Heart left ventricle (tissue), 16 donors: ENCODE results near the gene BDH1. TPM values are rescaled to one million over a fixed set of nuclear protein-coding genes. Genes with fewer than 3 reads are reported as not detected.

Experiments used
- ATAC-seq, 4 donors: fragments of 200-7000 bp; cut with Tn5 transposase; one replicate each; pipeline ENCODE4 v1.9.1; 2020 to 2022; ENCODE audit warnings: moderate library complexity in 4 of 4, mild to moderate bottlenecking in 3 of 4, moderate number of reproducible peaks in 1 of 4
- DNase-seq, 5 donors: peaks; one replicate each; pipeline ENCODE4 v3.0.0-alpha.2; 2020
- H3K27ac ChIP-seq, 12 donors: fragments of 200-600 bp; sonication (generic) in 4 of 12; one replicate each; pipeline versions ENCODE4 v1.5.0 to v1.8.0; 2016 to 2022; ENCODE audit warnings: mild to moderate bottlenecking in 2 of 12
- H3K27me3 ChIP-seq, 9 donors: fragments of 200-600 bp; sonication (generic) in 2 of 9; one replicate each; pipeline versions ENCODE4 v1.5.1 to v1.8.0; 2016 to 2022; ENCODE audit warnings: mild to moderate bottlenecking in 3 of 9
- H3K36me3 ChIP-seq, 9 donors: fragments of 200-600 bp; sonication (generic) in 2 of 9; one replicate each; pipeline versions ENCODE4 v1.5.0 to v1.8.0; 2018 to 2022; ENCODE audit warnings: mild to moderate bottlenecking in 2 of 9
- H3K4me1 ChIP-seq, 12 donors: fragments of 200-600 bp; sonication (generic) in 4 of 12; one replicate each; pipeline versions ENCODE4 v1.5.0 to v1.8.0; 2016 to 2022; ENCODE audit warnings: mild to moderate bottlenecking in 3 of 12
- H3K4me3 ChIP-seq, 12 donors: fragments of 200-600 bp; sonication (generic) in 4 of 12; one replicate each; pipeline versions ENCODE4 v1.5.0 to v1.8.0; 2017 to 2022; ENCODE audit warnings: mild to moderate bottlenecking in 9 of 12, moderate library complexity in 4 of 12
- H3K9me3 ChIP-seq, 12 donors: fragments of 200-600 bp; sonication (generic) in 4 of 12; one replicate each; pipeline versions ENCODE4 v1.5.0 to v1.8.0; 2016 to 2022; ENCODE audit warnings: mild to moderate bottlenecking in 1 of 12
- POLR2A ChIP-seq, 2 donors: fragments of 450-650 bp; IDR thresholded peaks; one replicate each; pipeline ENCODE4 v1.6.1; 2017; ENCODE audit warnings: antibody characterized with exemption in 2 of 2, mild to moderate bottlenecking in 2 of 2, moderate library complexity in 2 of 2
- WGBS, 4 donors: extraction: QIAGEN DNeasy Blood & Tissue Kit in 2 of 4; methylation state at CpG; one replicate each; pipeline versions ENCODE4 v1.1.5 to v1.1.7; 2013 to 2018; 5-methylcytosine and 5-hydroxymethylcytosine counted together
- intact Hi-C, 10 donors: fragments of 100-400 bp; cut with DNase I; formaldehyde crosslinking; loops; one replicate each; pipeline versions ENCODE4 v1.11.1 to v1.14.2; 2022
- polyA plus RNA-seq, 2 donors: library from polyadenylated mRNA; stranded (reverse); fragments of 200-250 nt; gene quantifications; one replicate each; pipeline ENCODE4 v1.2.3, GENCODE V29; 2013
- total RNA-seq, 9 donors: library from RNA; depleted of rRNA in 2 of 9; stranded (reverse); fragments of >200 nt in 2 of 9; fragmentation: NEBNext Ultra II Directional in 3 of 9; extraction: Animal tissue kit (Norgen Biotek cat#: 25700) in 3 of 9; gene quantifications; one replicate each; pipeline versions ENCODE4 v1.1.0 to v1.2.4, GENCODE V29; 2016 to 2023
- TF ChIP-seq, protein P1 (sequence below), 12 donors: fragments of 200-600 bp; sonication (generic) in 4 of 12; IDR thresholded peaks; one replicate each; pipeline versions ENCODE4 v1.5.0 to v1.8.0; 2018 to 2022; ENCODE audit warnings: antibody characterized with exemption in 12 of 12, mild to moderate bottlenecking in 5 of 12
- donor health status: ischemic (EF 13 %, LVEDD 7.1; RV severe dilation, severe dysfunction).
- donor health status: healthy with polysubstance abuse.
- donor health status: DM: no; HTN: yes; CAD: no.
- donor health status: DM: no; HTN: no; CAD: no.
- donor health status: ischemic (EF 25% LVEDD 6.9; RV normal size, moderate dysfunction).
- donor health status: ischemic (EF 25% LVEDD 5.7; RV mildly dilated, moderate dysfunction).
- donor health status: healthy.
- donor health status: DM: yes; HTN: yes; CAD: no.
- donor health status: ischemic (EF 35%, LVEDD 5.7; RV mildly dilated, moderate dysfunction).
- donor health status: nonischemic (EF 11% LVEDD 7.7; RV severe dilation, severe dysfunction).
- donor health status: DM: yes; HTN: yes; CAD: no.
- donor health status: PGD.
- donor health status: ischemic (EF 29% LVEDD 5.4; RV normal size, mild dysfunction).
- donor health status: nonischemic (EF 23%, LVEDD 6.1; RV moderate dilation, normal function).

Gene BDH1
- total and polyA plus RNA-seq, 11 donors: 19.5 to 114 (median 72.3) TPM

- no peak for TF ChIP-seq POLR2A (IDR thresholded peaks at IDR 0.05)
- TF ChIP-seq, protein P1, sequence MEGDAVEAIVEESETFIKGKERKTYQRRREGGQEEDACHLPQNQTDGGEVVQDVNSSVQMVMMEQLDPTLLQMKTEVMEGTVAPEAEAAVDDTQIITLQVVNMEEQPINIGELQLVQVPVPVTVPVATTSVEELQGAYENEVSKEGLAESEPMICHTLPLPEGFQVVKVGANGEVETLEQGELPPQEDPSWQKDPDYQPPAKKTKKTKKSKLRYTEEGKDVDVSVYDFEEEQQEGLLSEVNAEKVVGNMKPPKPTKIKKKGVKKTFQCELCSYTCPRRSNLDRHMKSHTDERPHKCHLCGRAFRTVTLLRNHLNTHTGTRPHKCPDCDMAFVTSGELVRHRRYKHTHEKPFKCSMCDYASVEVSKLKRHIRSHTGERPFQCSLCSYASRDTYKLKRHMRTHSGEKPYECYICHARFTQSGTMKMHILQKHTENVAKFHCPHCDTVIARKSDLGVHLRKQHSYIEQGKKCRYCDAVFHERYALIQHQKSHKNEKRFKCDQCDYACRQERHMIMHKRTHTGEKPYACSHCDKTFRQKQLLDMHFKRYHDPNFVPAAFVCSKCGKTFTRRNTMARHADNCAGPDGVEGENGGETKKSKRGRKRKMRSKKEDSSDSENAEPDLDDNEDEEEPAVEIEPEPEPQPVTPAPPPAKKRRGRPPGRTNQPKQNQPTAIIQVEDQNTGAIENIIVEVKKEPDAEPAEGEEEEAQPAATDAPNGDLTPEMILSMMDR (IDR thresholded peaks at IDR 0.05): no peak
- whole genome bisulfite sequencing, 4 donors: 79 to 94% (median 91%) methylated on average over 5 of the region's 5 CpGs
- H3K27ac ChIP-seq: no peak overlapping the region
- intact Hi-C loops: no loop called here
- no peaks in the 10 kb centered on the region for H3K27me3 ChIP-seq
- no peaks in the 10 kb centered on the region for H3K9me3 ChIP-seq
- no peak overlapping the region for H3K4me3 ChIP-seq
- H3K36me3 ChIP-seq: no peaks in the 10 kb centered on the region
- ATAC-seq (no peak), DNase-seq (no peak)
- no peaks in the 10 kb centered on the region for H3K4me1 ChIP-seq
Measured at GRCh38 chr3:197584733-197585132, 29.0 kb upstream of the BDH1 start.

DNA sequence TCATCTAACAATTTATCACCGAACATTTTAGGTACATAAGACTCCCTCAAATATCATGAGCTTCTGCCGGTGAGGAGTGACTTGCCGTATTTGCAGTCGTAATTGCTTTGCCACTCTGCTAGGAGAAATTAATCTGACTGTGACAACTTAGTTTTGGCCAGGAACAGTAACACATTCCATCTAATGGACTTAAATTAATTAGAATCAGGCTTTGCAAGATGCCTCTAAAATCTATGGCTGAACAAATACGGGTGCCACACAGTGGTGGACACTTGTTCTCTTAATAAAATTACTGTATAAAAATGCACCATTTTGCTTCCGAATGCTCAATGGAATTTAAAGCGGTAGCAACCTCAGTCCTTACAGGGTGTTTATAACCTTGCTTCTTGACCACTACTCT is 27.6 kb upstream of the BDH1 start:
- TF ChIP-seq POLR2A (IDR thresholded peaks at IDR 0.05): no peak
- TF ChIP-seq, protein P1 (IDR thresholded peaks at IDR 0.05): no peak
- ATAC-seq (no peak), DNase-seq (no peak)
- intact Hi-C loops: no loop called here
- WGBS, 4 donors: 91 to 96% (median 94%) methylated on average over 7 of the region's 7 CpGs
- Histone ChIP-seq H3K4me3 (no peak overlapping the region), H3K27me3 (no peaks in the 10 kb centered on the region), H3K4me1 (no peaks in the 10 kb centered on the region), H3K27ac (no peak overlapping the region), H3K9me3 (peaks cover 0 to 6% (median 0%) of the 10 kb centered on the region in 12 donors), H3K36me3 (no peaks in the 10 kb centered on the region)

DNA sequence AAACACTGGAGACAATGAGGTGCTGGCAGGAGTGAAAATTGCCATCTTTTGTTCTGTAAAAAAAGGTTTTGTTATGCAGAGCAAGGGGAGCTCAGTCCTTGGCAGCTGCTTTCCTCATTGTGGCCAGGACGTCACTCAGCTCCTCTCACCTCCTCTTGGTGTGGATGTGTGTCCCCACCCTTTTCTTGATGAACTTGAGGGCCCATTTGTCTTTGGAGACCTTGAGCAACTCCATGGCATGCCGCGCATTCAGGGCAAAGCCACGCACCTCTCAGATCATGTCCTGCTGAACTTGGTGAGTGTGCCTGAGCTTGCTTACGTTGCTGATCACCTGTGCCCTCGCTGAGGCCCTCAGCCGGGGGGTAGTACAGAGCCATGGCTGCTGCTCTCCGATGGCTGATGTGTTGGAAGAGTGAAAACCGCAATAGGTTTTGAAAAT is 24.5 kb upstream of the BDH1 start:
- Histone ChIP-seq H3K36me3 (no peaks in the 10 kb centered on the region), H3K9me3 (peaks cover 0 to 6% (median 0%) of the 10 kb centered on the region in 12 donors), H3K27me3 (peaks cover 0 to 2% (median 0%) of the 10 kb centered on the region in 9 donors), H3K4me3 (no peak overlapping the region), H3K4me1 (no peaks in the 10 kb centered on the region), H3K27ac (no peak overlapping the region)
- ATAC-seq: no peak
- no peak for DNase-seq
- TF ChIP-seq POLR2A (IDR thresholded peaks at IDR 0.05): no peak
- TF ChIP-seq, protein P1 (IDR thresholded peaks at IDR 0.05): no peak
- intact Hi-C loops: no loop called here
- WGBS, 4 donors: 68 to 82% (median 81%) methylated on average over 9 of the region's 9 CpGs

GRCh38 chr3:197578376-197578775 is 22.6 kb upstream of the BDH1 start:
- Histone ChIP-seq H3K27ac (no peak overlapping the region), H3K27me3 (peaks cover 0 to 6% (median 0%) of the 10 kb centered on the region in 9 donors), H3K9me3 (peaks cover 0 to 6% (median 0%) of the 10 kb centered on the region in 12 donors), H3K36me3 (no peaks in the 10 kb centered on the region), H3K4me1 (no peaks in the 10 kb centered on the region), H3K4me3 (no peak overlapping the region)
- intact Hi-C loops: no loop called here
- 78 to 83% (median 80%) methylated on average over 6 of the region's 6 CpGs for whole genome bisulfite sequencing, 4 donors
- DNase-seq (no peak), ATAC-seq (no peak)
- no peak for TF ChIP-seq POLR2A (IDR thresholded peaks at IDR 0.05)
- TF ChIP-seq, protein P1 (IDR thresholded peaks at IDR 0.05): no peak
